H1 (cell line): Measurements from ENCODE around the gene COL26A1. TPM values are rescaled to one million over a fixed set of nuclear protein-coding genes. Genes with fewer than 3 reads are reported as not detected.

Source experiments
- CTCF ChIA-PET: fragments of 300-600 bp; sonication (Branson Sonifier 250); formaldehyde crosslinking; loops from one replicate; lab custom pipeline; 2021; ENCODE audit not compliant: partially characterized antibody; lab: Charles Lee
- POLR2A ChIA-PET: fragments of 300-600 bp; sonication (Branson Sonifier 250); formaldehyde crosslinking; loops from one replicate; lab custom pipeline; 2021; ENCODE audit warnings: inconsistent platforms; ENCODE audit not compliant: partially characterized antibody; lab: Charles Lee
- DNase-seq, 2 experiments: peaks; one replicate each; pipeline versions ENCODE4 v3.0.0 to v3.0.0-alpha.2; 2010 to 2022; ENCODE audit warnings: low spot score in 2 of 2, low read depth in 1 of 2, mixed read lengths in 1 of 2
- FAIRE-seq: peaks from 2 replicates; lab custom pipeline; 2011; peaks lifted over from hg19 to GRCh38; lab: Jason Lieb, UNC
- H2AFZ ChIP-seq: 2 replicates; pipeline ENCODE4 v1.8.1; 2012; ENCODE audit warnings: low read length, inconsistent platforms
- H2AK5ac ChIP-seq: 2 replicates; pipeline ENCODE4 v1.6.1; 2013; ENCODE audit warnings: low read depth, low read length
- H2BK120ac ChIP-seq: replicated peaks from 2 replicates; pipeline ENCODE3; 2013; ENCODE audit warnings: low read depth, low read length, inconsistent platforms
- H2BK12ac ChIP-seq: 2 replicates; pipeline ENCODE4 v1.6.1; 2013; ENCODE audit warnings: low read depth, low read length
- H2BK15ac ChIP-seq: 2 replicates; pipeline ENCODE4 v1.6.1; 2013; ENCODE audit warnings: low read length
- H2BK20ac ChIP-seq: 2 replicates; pipeline ENCODE4 v1.6.1; 2013; ENCODE audit warnings: low read length
- H2BK5ac ChIP-seq: 2 replicates; pipeline ENCODE4 v1.6.1; 2013; ENCODE audit warnings: low read depth, low read length
- H3K14ac ChIP-seq: 2 replicates; pipeline ENCODE4 v1.6.1; 2013; ENCODE audit warnings: inconsistent platforms; ENCODE audit not compliant: insufficient read length
- H3K18ac ChIP-seq: 2 replicates; pipeline ENCODE4 v1.6.1; 2013; ENCODE audit warnings: low read length; ENCODE audit errors: extremely low read depth
- H3K23ac ChIP-seq: 2 replicates; pipeline ENCODE4 v1.6.1; 2013; ENCODE audit warnings: inconsistent platforms; ENCODE audit not compliant: insufficient read length
- H3K23me2 ChIP-seq: 2 replicates; pipeline ENCODE4 v1.6.1; 2013; ENCODE audit warnings: low read depth, low read length
- H3K27ac ChIP-seq: 2 replicates; pipeline ENCODE4 v1.6.1; 2011; ENCODE audit warnings: low read depth, low read length, inconsistent platforms
- H3K27me3 ChIP-seq, 4 experiments: replicated peaks in 1 of 4; 1 replicate in 1 of 4; 2 replicates in 3 of 4; pipeline versions ENCODE4 v1.6.1 to v1.8.1; 2011 to 2013; ENCODE audit warnings: low read length in 3 of 4, mild to moderate bottlenecking in 3 of 4, inconsistent platforms in 2 of 4, mixed read lengths in 2 of 4, moderate library complexity in 1 of 4; ENCODE audit not compliant: control insufficient read depth in 3 of 4, insufficient read depth in 3 of 4; ENCODE audit errors: extremely low read depth in 1 of 4
- H3K36me3 ChIP-seq, 4 experiments: 2 replicates each; pipeline versions ENCODE4 v1.6.1 to v1.8.1; 2011 to 2013; ENCODE audit warnings: mild to moderate bottlenecking in 4 of 4, low read length in 3 of 4, moderate library complexity in 2 of 4, control low read depth in 1 of 4, inconsistent platforms in 1 of 4; ENCODE audit not compliant: insufficient read depth in 4 of 4, control insufficient read depth in 2 of 4
- H3K4ac ChIP-seq: replicated peaks from 2 replicates; pipeline ENCODE3; 2013; ENCODE audit warnings: low read length, low read depth, mixed read lengths, inconsistent platforms; ENCODE audit not compliant: insufficient read length
- H3K4me1 ChIP-seq, 4 experiments: replicated peaks in 1 of 4; 1 replicate in 1 of 4; 2 replicates in 3 of 4; pipeline versions ENCODE4 v1.6.1 to v1.8.1; 2011 to 2013; ENCODE audit warnings: low read length in 3 of 4, inconsistent platforms in 2 of 4, mixed read lengths in 1 of 4; ENCODE audit not compliant: insufficient read depth in 4 of 4, control insufficient read depth in 3 of 4
- H3K4me2 ChIP-seq, 2 experiments: 2 replicates each; pipeline versions ENCODE4 v1.6.1 to v1.8.1; 2011 to 2013; ENCODE audit warnings: low read depth in 2 of 2, low read length in 2 of 2, control low read depth in 1 of 2, inconsistent platforms in 1 of 2, mild to moderate bottlenecking in 1 of 2; ENCODE audit not compliant: insufficient read depth in 1 of 2
- H3K4me3 ChIP-seq, 4 experiments: fragments of 200-600, 300-600 bp in 1 of 4; sonication (generic), shearing (Covaris generic), sonication (Bioruptor Twin) in 1 of 4; 2 replicates each; pipeline versions ENCODE4 v1.5.1 to v1.8.1; 2011 to 2016; ENCODE audit warnings: low read length in 4 of 4, low read depth in 3 of 4, control low read depth in 2 of 4, inconsistent platforms in 2 of 4, mild to moderate bottlenecking in 2 of 4, mixed read lengths in 1 of 4, moderate library complexity in 1 of 4; ENCODE audit not compliant: insufficient read depth in 2 of 4; ENCODE audit errors: extremely low read depth in 1 of 4
- H3K56ac ChIP-seq: replicated peaks from 2 replicates; pipeline ENCODE3; 2013; ENCODE audit warnings: low read depth, mild to moderate bottlenecking, mixed read lengths, low read length, inconsistent platforms; ENCODE audit not compliant: insufficient read length
- H3K79me1 ChIP-seq: 2 replicates; pipeline ENCODE4 v1.6.1; 2013; ENCODE audit warnings: low read depth, low read length, control low read depth
- H3K79me2 ChIP-seq, 2 experiments: 2 replicates each; pipeline versions ENCODE4 v1.6.1 to v1.8.1; 2012 to 2013; ENCODE audit warnings: low read length in 2 of 2, mild to moderate bottlenecking in 2 of 2, inconsistent platforms in 1 of 2; ENCODE audit not compliant: insufficient read depth in 2 of 2, control insufficient read depth in 1 of 2
- H3K9ac ChIP-seq, 4 experiments: replicated peaks in 1 of 4; 1 replicate in 1 of 4; 2 replicates in 3 of 4; pipeline versions ENCODE4 v1.6.1 to v1.8.1; 2011 to 2013; ENCODE audit warnings: low read depth in 3 of 4, low read length in 3 of 4, control low read depth in 2 of 4, mild to moderate bottlenecking in 2 of 4, moderate library complexity in 2 of 4, inconsistent platforms in 1 of 4; ENCODE audit errors: extremely low read depth in 1 of 4
- H3K9me3 ChIP-seq, 2 experiments: 2 replicates each; pipeline versions ENCODE4 v1.6.1 to v1.8.1; 2012 to 2013; ENCODE audit warnings: mild to moderate bottlenecking in 2 of 2, moderate library complexity in 2 of 2, control low read depth in 1 of 2, inconsistent platforms in 1 of 2, low read depth in 1 of 2, low read length in 1 of 2, mixed read lengths in 1 of 2; ENCODE audit not compliant: insufficient read depth in 2 of 2
- H4K20me1 ChIP-seq, 2 experiments: replicated peaks in 1 of 2; 2 replicates each; pipeline versions ENCODE3 to v1.8.1; 2011 to 2013; ENCODE audit warnings: inconsistent platforms in 2 of 2, low read length in 2 of 2, mild to moderate bottlenecking in 1 of 2; ENCODE audit not compliant: insufficient read depth in 2 of 2, control insufficient read depth in 1 of 2
- H4K5ac ChIP-seq: 2 replicates; pipeline ENCODE4 v1.6.1; 2013; ENCODE audit warnings: low read length, low read depth, mixed read lengths, inconsistent platforms; ENCODE audit not compliant: insufficient read length
- H4K8ac ChIP-seq: 2 replicates; pipeline ENCODE4 v1.8.0; 2013; ENCODE audit warnings: mild to moderate bottlenecking, moderate library complexity, low read length, inconsistent platforms; ENCODE audit not compliant: insufficient read depth; ENCODE audit errors: extremely low read depth
- H4K91ac ChIP-seq: replicated peaks from 2 replicates; pipeline ENCODE3; 2013; ENCODE audit warnings: low read length, mixed read lengths, inconsistent platforms; ENCODE audit not compliant: insufficient read length
- CBX8 ChIP-seq: fragments of 300-800, 300-1000 bp; sonication (generic); IDR thresholded peaks from 2 replicates; pipeline ENCODE4 v1.7.1; 2016; ENCODE audit warnings: low read depth, low read length, borderline replicate concordance
- CREB1 ChIP-seq: IDR thresholded peaks from 2 replicates; pipeline ENCODE4 v1.6.1; 2012; ENCODE audit warnings: inconsistent platforms
- JUND ChIP-seq: IDR thresholded peaks from 2 replicates; pipeline ENCODE4 v1.6.1; 2011; ENCODE audit warnings: mild to moderate bottlenecking, improper control_type of control experiment, low read length
- KDM5A ChIP-seq: fragments of 200-600 bp; IDR thresholded peaks from 2 replicates; pipeline ENCODE4 v1.7.1; 2012; ENCODE audit warnings: mild to moderate bottlenecking, low read length, inconsistent platforms, mixed read lengths
- POU5F1 ChIP-seq: IDR thresholded peaks from 2 replicates; pipeline ENCODE4 v1.6.1; 2011; ENCODE audit warnings: low read depth, mild to moderate bottlenecking, low read length, moderate library complexity
- SP2 ChIP-seq: IDR thresholded peaks from 2 replicates; pipeline ENCODE4 v1.6.1; 2012; ENCODE audit warnings: mild to moderate bottlenecking, low read length, inconsistent platforms
- SRF ChIP-seq: IDR thresholded peaks from 2 replicates; pipeline ENCODE4 v1.6.1; 2011; ENCODE audit warnings: mild to moderate bottlenecking, low read depth, low read length, moderate library complexity
- WGBS, 2 experiments: shearing (Covaris generic) in 1 of 2; methylation state at CpG; one replicate each; pipeline versions ENCODE4 v1.1.6 to v1.1.7; 2013 to 2015; ENCODE audit warnings: low lambda C conversion rate in 2 of 2, mixed read lengths in 2 of 2, inconsistent platforms in 1 of 2, low coverage in 1 of 2, missing lambda C conversion rate in 1 of 2; ENCODE audit not compliant: insufficient replicate concordance in 2 of 2, insufficient coverage in 1 of 2, insufficient read length in 1 of 2; ENCODE audit errors: extremely low coverage in 1 of 2, missing lambda C conversion rate in 1 of 2; 5-methylcytosine and 5-hydroxymethylcytosine counted together
- polyA plus RNA-seq, 7 experiments: library from polyadenylated mRNA; depleted of rRNA in 3 of 7; stranded (reverse) in 5 of 7; unstranded in 2 of 7; fragments of >200 nt in 5 of 7; fragments of 200-250 nt in 2 of 7; gene quantifications; 1 replicate in 5 of 7; 2 replicates in 1 of 7; 4 replicates in 1 of 7; pipeline versions ENCODE4 v1.2.1 to v1.2.3, GENCODE V29; 2011 to 2013; ENCODE audit warnings: missing spikeins in 2 of 7, mixed read lengths in 2 of 7
- total RNA-seq: library from RNA; stranded (reverse); fragmentation: NEBNext Ultra II Directional; extraction: Animal tissue kit (Norgen Biotek cat#: 25700); gene quantifications from 2 replicates; pipeline ENCODE4 v1.2.1, GENCODE V29; 2021

Gene COL26A1
- total and polyA plus RNA-seq, 2 of the 8 experiments (the other 6 are each of a cell fraction or from before 2014, with no cell fraction given) = 51.1 to 68.8 TPM

GRCh38 chr7:101422356-101423195 lies 59.9 kb downstream of the COL26A1 start:
- CTCF ChIA-PET = interaction anchor here (0.7 to 2.5 kb wide), 7 partner anchors 9 to 140 kb away, joined by 3 to 16 read pairs (median 4); no protein-coding TSS in a partner anchor

More at GRCh38 chr7:101422356-101423195, 59.9 kb downstream of the COL26A1 start:
- Histone ChIP-seq H4K5ac (no peak overlapping the region), H2AK5ac (no peak overlapping the region), H4K91ac (no peak overlapping the region), H2AFZ (no peak overlapping the region), H3K18ac (no peak overlapping the region), H2BK12ac (no peak overlapping the region), H3K27me3 (no peaks in the 10 kb centered on the region), H3K4me2 (no peak overlapping the region), H2BK120ac (no peak overlapping the region), H3K4me3 (no peak overlapping the region), H2BK5ac (no peak overlapping the region), H3K23ac (no peak overlapping the region), H2BK20ac (no peak overlapping the region), H3K9ac (no peak overlapping the region), H4K20me1 (peaks cover 0 to 8% of the 10 kb centered on the region in 2 experiments), H3K4me1 (peaks cover 0 to 14% (median 9%) of the 10 kb centered on the region in 4 experiments; a peak in 6 of 7 replicates), H4K8ac (no peak overlapping the region), H2BK15ac (no peak overlapping the region), H3K14ac (no peak overlapping the region), H3K4ac (no peak overlapping the region), H3K27ac (no peak overlapping the region), H3K79me2 (peaks cover 0 to 2% of the 10 kb centered on the region in 2 experiments; a peak in 1 of 4 replicates), H3K9me3 (no peaks in the 10 kb centered on the region), H3K56ac (no peak overlapping the region), H3K36me3 (no peaks in the 10 kb centered on the region), H3K23me2 (no peaks in the 10 kb centered on the region), H3K79me1 (no peaks in the 10 kb centered on the region; the same call in 1 of the 2 replicates)
- no peak for FAIRE-seq
- no peak for TF ChIP-seq CREB1
- TF ChIP-seq JUND = no peak
- no peak for TF ChIP-seq CBX8
- no peak for TF ChIP-seq KDM5A
- TF ChIP-seq SP2 = no peak
- no peak for TF ChIP-seq POU5F1
- TF ChIP-seq SRF = no peak
- 88% methylated on average over 11 of the region's 11 CpGs; no CpG with 5 or more reads in 1 of the 2 experiments for WGBS, 2 experiments
- DNase-seq = no peak
- POLR2A ChIA-PET = interaction anchor here (0.6 to 1.1 kb wide), 6 partner anchors 8 to 153 kb away, joined by 3 to 4 read pairs (median 3); no protein-coding TSS in a partner anchor
